ENCODE data around the gene GET3. TPM values are rescaled to one million over a fixed set of nuclear protein-coding genes. Genes with fewer than 3 reads are reported as not detected.
A peak's percentile ranks its signal among the peaks of the same experiment; 100 is the strongest.

Gene GET3
- total and polyA plus RNA-seq, 2 of the 13 experiments (the other 11 are each of a cell fraction or from before 2014, with no cell fraction given), result 57.7 to 59.4 TPM

DNA sequence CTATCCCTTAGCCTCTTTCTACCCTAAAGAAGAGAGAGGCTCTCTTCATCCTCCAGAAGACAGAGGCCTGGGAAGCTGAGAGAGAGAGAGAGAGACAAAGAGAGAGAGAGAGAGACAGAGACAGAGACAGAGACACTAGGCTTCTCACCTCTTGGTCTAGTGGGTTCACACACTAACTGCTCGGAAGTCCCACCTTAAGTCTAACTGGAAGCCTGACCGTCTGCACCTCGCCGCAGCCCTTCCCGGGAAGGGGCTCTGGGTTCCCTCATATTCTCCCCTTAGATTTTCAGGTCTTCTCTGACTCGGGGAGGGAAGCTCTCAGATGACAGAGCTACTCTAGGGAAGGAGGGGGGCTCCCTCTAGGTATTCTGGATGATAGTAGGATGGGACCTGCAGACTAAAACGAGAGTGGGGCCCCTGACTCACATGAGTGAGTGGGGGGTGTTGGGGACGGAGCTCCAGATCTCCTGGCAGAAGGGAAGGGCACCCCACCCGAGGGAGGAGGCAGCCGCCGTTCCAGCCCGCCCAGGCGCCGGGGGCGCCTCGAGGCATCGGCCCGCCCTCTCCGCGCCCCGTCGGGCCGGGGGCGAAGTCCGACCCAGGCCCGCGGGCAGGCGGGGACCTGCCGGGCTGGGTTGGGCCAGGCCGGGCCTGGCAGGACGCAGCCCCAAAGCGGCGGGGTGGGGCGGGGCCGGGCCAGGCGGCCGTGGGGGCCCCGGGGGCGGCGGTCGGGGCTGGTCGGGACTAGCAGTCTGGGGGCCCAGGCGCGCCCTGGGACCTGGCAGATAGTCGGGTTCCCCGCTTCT, 52.0 kb downstream of the GET3 start:
- peak overlapping the region; percentile 59 for H3K27ac ChIP-seq (ENCODE audit: extremely low read length, insufficient read depth, low read length)
- peak; percentile 14 for ATAC-seq
- CTCF ChIA-PET (ENCODE audit: low intra/inter-chr PET ratio, low total read pairs), result interaction anchor here (1.4 kb wide), 1 partner anchor 11 kb away, joined by 4 read pairs; no protein-coding TSS in a partner anchor
- no peak overlapping the region for H2AFZ ChIP-seq (ENCODE audit: low read length)
- peaks cover 66% of the 10 kb centered on the region for H3K4me1 ChIP-seq (ENCODE audit: insufficient read depth, low read length)
- in situ Hi-C loops (cut with HindIII; ENCODE audit: extremely low pct_ligation_motif_present, low pct_unique_long_range_greater_than_20kb), result no loop called here
- WGBS (ENCODE audit: low lambda C conversion rate), result 2% methylated on average over 8 of the region's 46 CpGs
- H3K4me3 ChIP-seq (replicated peaks in 1 of 3; ENCODE audit: insufficient read depth in 1 of 3, low read depth in 2 of 3, low read length in 3 of 3), result peak overlapping the region; percentile 47 to 87 (median 60)
- no peaks in the 10 kb centered on the region for H4K20me1 ChIP-seq (ENCODE audit: insufficient read depth, low read length)
- no peak for DNase-seq (ENCODE audit: low spot score)
- BruUV-seq (replicated peaks), result no TSS peak
- H3K79me2 ChIP-seq (ENCODE audit: insufficient read depth, low read length), result peaks cover 8% of the 10 kb centered on the region
- no peak for FAIRE-seq
- no peaks in the 10 kb centered on the region for H3K36me3 ChIP-seq (replicated peaks in 1 of 2; ENCODE audit: control insufficient read depth in 1 of 2, insufficient read depth in 2 of 2, low read length in 2 of 2)
- peak overlapping the region; percentile 99 for H3K4me2 ChIP-seq (ENCODE audit: low read depth, low read length)
- H3K27me3 ChIP-seq (ENCODE audit: control insufficient read depth in 1 of 2, insufficient read depth in 2 of 2, low read length in 2 of 2), result no peaks in the 10 kb centered on the region; a peak in 2 of 5 replicates
- POLR2A ChIA-PET, result interaction anchor here (1.4 to 1.9 kb wide), 3 partner anchors 11 to 66 kb away, joined by 4 to 21 read pairs (median 8); partner anchors contain the start of genes GET3 and TNPO2
- no peaks in the 10 kb centered on the region for H3K9me3 ChIP-seq (ENCODE audit: low read length)
- H3K9ac ChIP-seq (ENCODE audit: insufficient read depth, low read depth, low read length), result peak overlapping the region; percentile 89
- intact Hi-C loops (cut with micrococcal nuclease; ENCODE audit: unreplicated experiment), result no loop called here
- 0 out of 2 replicates have a peak, but pooled peaks have one; percentile 2 for TF ChIP-seq MYC (CRISPR knock-in tag; IDR thresholded peaks at IDR 0.05; ENCODE audit: borderline replicate concordance)
- TF ChIP-seq NFYB (CRISPR knock-in tag; IDR thresholded peaks at IDR 0.05), result no peak
- TF ChIP-seq ZNF276 (CRISPR knock-in tag; IDR thresholded peaks at IDR 0.05; ENCODE audit: low read depth), result 0 out of 2 replicates have a peak, but pooled peaks have one; percentile 9
- TF ChIP-seq SIN3A (IDR thresholded peaks at IDR 0.05; ENCODE audit: borderline replicate concordance, low read depth, low read length), result peak; percentile 37; the same call in 1 of the 2 replicates
- TF ChIP-seq SKIL (CRISPR knock-in tag; IDR thresholded peaks at IDR 0.05; ENCODE audit: borderline replicate concordance), result peak; percentile 35; the same call in 1 of the 2 replicates
- TF ChIP-seq ZNF790 (CRISPR knock-in tag; IDR thresholded peaks at IDR 0.05; ENCODE audit: borderline replicate concordance), result no peak
- no peak; the same call in 1 of the 2 replicates for TF ChIP-seq HDAC1 (CRISPR knock-in tag; IDR thresholded peaks at IDR 0.05)
- TF ChIP-seq ZFY (CRISPR knock-in tag; IDR thresholded peaks at IDR 0.05), result no peak
- no peak for TF ChIP-seq CCDC6 (CRISPR knock-in tag; IDR thresholded peaks at IDR 0.05)
- peak; percentile 16; the same call in 1 of the 2 replicates for TF ChIP-seq NCOR1 (IDR thresholded peaks at IDR 0.05; ENCODE audit: borderline replicate concordance, low read length)
- TF ChIP-seq TFAP4 (IDR thresholded peaks at IDR 0.05; ENCODE audit: borderline replicate concordance, low read depth), result 0 out of 2 replicates have a peak, but pooled peaks have one; percentile 3
- TF ChIP-seq, protein P1, sequence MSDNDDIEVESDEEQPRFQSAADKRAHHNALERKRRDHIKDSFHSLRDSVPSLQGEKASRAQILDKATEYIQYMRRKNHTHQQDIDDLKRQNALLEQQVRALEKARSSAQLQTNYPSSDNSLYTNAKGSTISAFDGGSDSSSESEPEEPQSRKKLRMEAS (IDR thresholded peaks at IDR 0.05), result peak; percentile 21
- no peak for TF ChIP-seq HIVEP1 (CRISPR knock-in tag; IDR thresholded peaks at IDR 0.05)
- TF ChIP-seq ZNF20 (CRISPR knock-in tag; IDR thresholded peaks at IDR 0.05), result no peak
- TF ChIP-seq MYNN (CRISPR knock-in tag; IDR thresholded peaks at IDR 0.05; ENCODE audit: low read depth), result no peak
- no peak for TF ChIP-seq REXO4 (CRISPR knock-in tag; IDR thresholded peaks at IDR 0.05; ENCODE audit: borderline replicate concordance)
- peak; percentile 93 for TF ChIP-seq ZNF777 (CRISPR knock-in tag; IDR thresholded peaks at IDR 0.05)
- TF ChIP-seq CBFB (CRISPR knock-in tag; IDR thresholded peaks at IDR 0.05), result no peak

Measured in HepG2 (cell line).